ENCODE results near the gene TUBD1. TPM values are rescaled to one million over a fixed set of nuclear protein-coding genes. Genes with fewer than 3 reads are reported as not detected.
"Not testable (repeated sequence)": the region's sequence is repeated elsewhere in the genome, so short reads cannot be mapped to it uniquely, and the experiment has no call there.

Gene TUBD1
- total RNA-seq, 1 experiment from 2014 or later = 12.6 TPM

GRCh38 chr17:59859444-59860025, 33.2 kb downstream of the TUBD1 start:
- CTCF ChIA-PET = interaction anchor here (0.7 to 1.5 kb wide), 8 partner anchors 10 to 112 kb away, joined by 3 to 14 read pairs (median 4); no protein-coding TSS in a partner anchor
- no TSS peak for BruUV-seq (replicated peaks)
- intact Hi-C loops (cut with micrococcal nuclease; ENCODE audit: unreplicated experiment) = loop anchor here (2.0 kb wide), 1 partner anchor 107 kb away; no protein-coding TSS in a partner anchor
- Mint-ChIP-seq H3K9me3 (ENCODE audit: low read depth, unreplicated experiment) (no peaks in the 10 kb centered on the region), H3K36me3 (ENCODE audit: insufficient read depth, unreplicated experiment) (peaks cover 21% of the 10 kb centered on the region), H3K27me3 (ENCODE audit: unreplicated experiment) (no peaks in the 10 kb centered on the region), H3K4me3 (ENCODE audit: low read depth, unreplicated experiment) (no peak overlapping the region), H3K4me1 (ENCODE audit: low read depth, unreplicated experiment) (peaks cover 17% of the 10 kb centered on the region), H3K27ac (ENCODE audit: unreplicated experiment) (no peak overlapping the region)
- no peak for TF ChIP-seq CTCF (IDR thresholded peaks at IDR 0.05; ENCODE audit: unreplicated experiment)
- DNase-seq = no peak

- intact Hi-C loops (cut with micrococcal nuclease; ENCODE audit: unreplicated experiment) = loop anchor here (2.0 kb wide), 1 partner anchor 106 kb away; no protein-coding TSS in a partner anchor
- no peak overlapping the region for H3K27ac Mint-ChIP-seq (ENCODE audit: unreplicated experiment)
- no peaks in the 10 kb centered on the region for H3K9me3 Mint-ChIP-seq (ENCODE audit: low read depth, unreplicated experiment)
Observed at GRCh38 chr17:59858932-59859331, 33.8 kb downstream of the TUBD1 start.

GRCh38 chr17:59858167-59858816, 34.5 kb downstream of the TUBD1 start:
- Mint-ChIP-seq H3K4me3 (ENCODE audit: low read depth, unreplicated experiment) (no peak overlapping the region), H3K9me3 (ENCODE audit: low read depth, unreplicated experiment) (no peaks in the 10 kb centered on the region), H3K4me1 (ENCODE audit: low read depth, unreplicated experiment) (peaks cover 22% of the 10 kb centered on the region), H3K36me3 (ENCODE audit: insufficient read depth, unreplicated experiment) (peaks cover 31% of the 10 kb centered on the region), H3K27me3 (ENCODE audit: unreplicated experiment) (no peaks in the 10 kb centered on the region), H3K27ac (ENCODE audit: unreplicated experiment) (peak overlapping the region; percentile 78)
- no peak for DNase-seq
- TF ChIP-seq CTCF (IDR thresholded peaks at IDR 0.05; ENCODE audit: unreplicated experiment) = no peak
- CTCF ChIA-PET = interaction anchor here (0.8 to 1.5 kb wide), 4 partner anchors 10 to 104 kb away, joined by 3 to 13 read pairs (median 4); no protein-coding TSS in a partner anchor
- intact Hi-C loops (cut with micrococcal nuclease; ENCODE audit: unreplicated experiment) = loop anchor here (2.0 kb wide), 1 partner anchor 105 kb away; no protein-coding TSS in a partner anchor
- no TSS peak for BruUV-seq (replicated peaks)

More at GRCh38 chr17:59858932-59859331, 33.8 kb downstream of the TUBD1 start:
- no peak for DNase-seq
- H3K27me3 Mint-ChIP-seq (ENCODE audit: unreplicated experiment) = no peaks in the 10 kb centered on the region
- H3K4me1 Mint-ChIP-seq (ENCODE audit: low read depth, unreplicated experiment) = peaks cover 17% of the 10 kb centered on the region
- CTCF ChIA-PET = interaction anchor here (0.8 to 1.5 kb wide), 7 partner anchors 9 to 112 kb away, joined by 3 to 14 read pairs (median 4); no protein-coding TSS in a partner anchor
- peaks cover 26% of the 10 kb centered on the region for H3K36me3 Mint-ChIP-seq (ENCODE audit: insufficient read depth, unreplicated experiment)
- BruUV-seq (replicated peaks) = no TSS peak
- H3K4me3 Mint-ChIP-seq (ENCODE audit: low read depth, unreplicated experiment) = no peak overlapping the region
- no peak for TF ChIP-seq CTCF (IDR thresholded peaks at IDR 0.05; ENCODE audit: unreplicated experiment)

GRCh38 chr17:59856859-59857794, 35.6 kb downstream of the TUBD1 start:
- H3K27me3 Mint-ChIP-seq (ENCODE audit: unreplicated experiment) = no peaks in the 10 kb centered on the region
- DNase-seq = peak; percentile 37
- no peaks in the 10 kb centered on the region for H3K9me3 Mint-ChIP-seq (ENCODE audit: low read depth, unreplicated experiment)
- TF ChIP-seq CTCF (IDR thresholded peaks at IDR 0.05; ENCODE audit: unreplicated experiment) = no peak
- peaks cover 36% of the 10 kb centered on the region for H3K36me3 Mint-ChIP-seq (ENCODE audit: insufficient read depth, unreplicated experiment)
- H3K27ac Mint-ChIP-seq (ENCODE audit: unreplicated experiment) = peak overlapping the region; percentile 78
- BruUV-seq (replicated peaks) = no TSS peak
- H3K4me3 Mint-ChIP-seq (ENCODE audit: low read depth, unreplicated experiment) = peak overlapping the region; percentile 0
- CTCF ChIA-PET = interaction anchor here (0.5 to 1.6 kb wide), 3 partner anchors 9 to 819 kb away, joined by 3 to 6 read pairs (median 4); no protein-coding TSS in a partner anchor
- intact Hi-C loops (cut with micrococcal nuclease; ENCODE audit: unreplicated experiment) = loop anchor here (1.0 kb wide), 1 partner anchor 11 kb away; no protein-coding TSS in a partner anchor
- H3K4me1 Mint-ChIP-seq (ENCODE audit: low read depth, unreplicated experiment) = peaks cover 28% of the 10 kb centered on the region

GRCh38 chr17:59853919-59854729, 38.6 kb downstream of the TUBD1 start:
- not testable (repeated sequence) for DNase-seq; BruUV-seq (replicated peaks); H3K27me3 Mint-ChIP-seq (ENCODE audit: unreplicated experiment); H3K9me3 Mint-ChIP-seq (ENCODE audit: low read depth, unreplicated experiment); H3K4me3 Mint-ChIP-seq (ENCODE audit: low read depth, unreplicated experiment)
- CTCF ChIA-PET = interaction anchor here (0.6 to 1.8 kb wide), 7 partner anchors 10 to 683 kb away, joined by 3 to 13 read pairs (median 6); no protein-coding TSS in a partner anchor
- Mint-ChIP-seq H3K36me3 (ENCODE audit: insufficient read depth, unreplicated experiment) (peaks cover 48% of the 10 kb centered on the region), H3K27ac (ENCODE audit: unreplicated experiment) (peak overlapping the region; percentile 78), H3K4me1 (ENCODE audit: low read depth, unreplicated experiment) (peaks cover 42% of the 10 kb centered on the region)
- intact Hi-C loops (cut with micrococcal nuclease; ENCODE audit: unreplicated experiment) = loop anchor here (2.0 kb wide), 1 partner anchor 69 kb away; no protein-coding TSS in a partner anchor

All from Calu3 (cell line).